EH (cell line): ENCODE data around the gene PLAC1.

Experiments
- DNase-seq: peaks from one replicate; pipeline ENCODE4 v3.0.0-alpha.2; 2015; ENCODE audit warnings: low read depth

The PLAC1 gene

GRCh38 chrX:134670134-134670924 lies 12.1 kb upstream of the PLAC1 start:
- DNase-seq, result peak; percentile 91

GRCh38 chrX:134669378-134670098 lies 11.3 kb upstream of the PLAC1 start:
- peak; percentile 96 for DNase-seq

- DNase-seq, result peak; percentile 59
These were observed 5.9 kb upstream of the PLAC1 start for GRCh38 chrX:134664202-134664601.

- DNase-seq, result peak; percentile 29
These were observed 3.0 kb upstream of the PLAC1 start for GRCh38 chrX:134661295-134661694.

- DNase-seq, result peak; percentile 49
These were observed 2.4 kb upstream of the PLAC1 start for GRCh38 chrX:134660627-134661026.

GRCh38 chrX:134659761-134660160 lies 1.5 kb upstream of the PLAC1 start:
- DNase-seq, result no peak

GRCh38 chrX:134658760-134659023 lies 421 bp upstream of the PLAC1 start:
- DNase-seq, result no peak

GRCh38 chrX:134654398-134655012 lies 3.8 kb downstream of the PLAC1 start:
- no peak for DNase-seq

GRCh38 chrX:134653835-134654234 lies 4.4 kb downstream of the PLAC1 start:
- DNase-seq, result no peak

- DNase-seq, result no peak
These were observed 7.6 kb downstream of the PLAC1 start for GRCh38 chrX:134650701-134651100.

GRCh38 chrX:134649770-134650169 lies 8.5 kb downstream of the PLAC1 start:
- no peak for DNase-seq

GRCh38 chrX:134647477-134647877 lies 10.8 kb downstream of the PLAC1 start:
- no peak for DNase-seq

- DNase-seq, result no peak
These were observed 11.6 kb downstream of the PLAC1 start for GRCh38 chrX:134646691-134647090.

GRCh38 chrX:134645936-134646543 lies 12.2 kb downstream of the PLAC1 start:
- no peak for DNase-seq

GRCh38 chrX:134642386-134642785 lies 15.9 kb downstream of the PLAC1 start:
- DNase-seq, result peak; percentile 74

GRCh38 chrX:134641346-134641745 lies 16.9 kb downstream of the PLAC1 start:
- no peak for DNase-seq

GRCh38 chrX:134640914-134641313 lies 17.4 kb downstream of the PLAC1 start:
- DNase-seq, result no peak

GRCh38 chrX:134636851-134637250 lies 21.4 kb downstream of the PLAC1 start:
- peak; percentile 46 for DNase-seq

- DNase-seq, result peak; percentile 57
These were observed 23.6 kb downstream of the PLAC1 start for GRCh38 chrX:134634691-134635090.

- no peak for DNase-seq
These were observed 24.4 kb downstream of the PLAC1 start for GRCh38 chrX:134633832-134634231.

GRCh38 chrX:134633394-134633793 lies 24.9 kb downstream of the PLAC1 start:
- no peak for DNase-seq

GRCh38 chrX:134632355-134632754 lies 25.9 kb downstream of the PLAC1 start:
- DNase-seq, result no peak
